ENCODE measurements around the gene ARSG. TPM values are rescaled to one million over a fixed set of nuclear protein-coding genes. Genes with fewer than 3 reads are reported as not detected.

The ARSG gene
- total and polyA plus RNA-seq, 2 of the 8 experiments (the other 6 are each of a cell fraction or from before 2014, with no cell fraction given): 3.3 to 4.0 TPM

GRCh38 chr17:68458260-68459036, 167.2 kb downstream of the ARSG start (continued):
- TF ChIP-seq SAP30 (IDR thresholded peaks at IDR 0.05; ENCODE audit: insufficient read depth, insufficient replicate concordance, low read length): no peak

All from H1 (cell line).